GM19239 (cell line): ENCODE results near the gene IFNGR2.
"Not testable (repeated sequence)": the region's sequence is repeated elsewhere in the genome, so short reads cannot be mapped to it uniquely, and the experiment has no call there.

ENCODE experiments used
- DNase-seq: peaks from one replicate; pipeline ENCODE4 v3.0.0; 2011; ENCODE audit warnings: low spot score; ENCODE audit not compliant: insufficient read length
- FAIRE-seq: peaks from 2 replicates; lab custom pipeline; 2011; peaks lifted over from hg19 to GRCh38; lab: Jason Lieb, UNC

Gene IFNGR2

GRCh38 chr21:33398361-33398760, 4.9 kb upstream of the IFNGR2 start:
- FAIRE-seq, result no peak
- no peak for DNase-seq

- FAIRE-seq (no peak), DNase-seq (no peak)
Observed at GRCh38 chr21:33401630-33401992, 1.6 kb upstream of the IFNGR2 start.

GRCh38 chr21:33402001-33402979, 923 bp upstream of the IFNGR2 start:
- no peak for DNase-seq
- FAIRE-seq, result no peak

- peak; percentile 57 for FAIRE-seq
Observed at GRCh38 chr21:33403786-33404585, 773 bp downstream of the IFNGR2 start.

GRCh38 chr21:33406493-33406892, 3.3 kb downstream of the IFNGR2 start:
- no peak for DNase-seq
- no peak for FAIRE-seq

More at GRCh38 chr21:33403786-33404585, 773 bp downstream of the IFNGR2 start:
- DNase-seq, result no peak

GRCh38 chr21:33411949-33412430, 8.8 kb downstream of the IFNGR2 start:
- FAIRE-seq, result no peak
- no peak for DNase-seq

GRCh38 chr21:33412439-33412831, 9.2 kb downstream of the IFNGR2 start:
- DNase-seq, FAIRE-seq: not testable (repeated sequence)

GRCh38 chr21:33412832-33413519, 9.8 kb downstream of the IFNGR2 start:
- FAIRE-seq, result peak; percentile 88
- no peak for DNase-seq

- DNase-seq, result no peak
- FAIRE-seq, result no peak
Observed at GRCh38 chr21:33414068-33414467, 10.9 kb downstream of the IFNGR2 start.

- DNase-seq, result no peak
- FAIRE-seq, result peak; percentile 47
Observed at GRCh38 chr21:33414926-33415325, 11.7 kb downstream of the IFNGR2 start.

GRCh38 chr21:33418691-33419090, 15.5 kb downstream of the IFNGR2 start:
- no peak for FAIRE-seq
- no peak for DNase-seq

GRCh38 chr21:33419538-33420123, 16.4 kb downstream of the IFNGR2 start:
- FAIRE-seq, result no peak
- no peak for DNase-seq

GRCh38 chr21:33421713-33422393, 18.6 kb downstream of the IFNGR2 start:
- DNase-seq, result no peak
- no peak for FAIRE-seq

- FAIRE-seq (no peak), DNase-seq (no peak)
Observed at GRCh38 chr21:33424214-33424613, 21.0 kb downstream of the IFNGR2 start.

GRCh38 chr21:33425825-33426224, 22.6 kb downstream of the IFNGR2 start:
- FAIRE-seq (no peak), DNase-seq (no peak)

- no peak for FAIRE-seq
- DNase-seq, result no peak
Observed at GRCh38 chr21:33427051-33427450, 23.8 kb downstream of the IFNGR2 start.

- DNase-seq (no peak), FAIRE-seq (no peak)
Observed at GRCh38 chr21:33428669-33429068, 25.5 kb downstream of the IFNGR2 start.

GRCh38 chr21:33430858-33431257, 27.6 kb downstream of the IFNGR2 start:
- DNase-seq (no peak), FAIRE-seq (no peak)

GRCh38 chr21:33432496-33432895, 29.3 kb downstream of the IFNGR2 start:
- peak; percentile 47 for FAIRE-seq
- DNase-seq, result no peak
